Measurements from ENCODE around the gene CCDC188.

Gene CCDC188

GRCh38 chr22:20184501-20185165 is 33.8 kb upstream of the CCDC188 start:
- no peak for DNase-seq (ENCODE audit: low spot score)

DNA sequence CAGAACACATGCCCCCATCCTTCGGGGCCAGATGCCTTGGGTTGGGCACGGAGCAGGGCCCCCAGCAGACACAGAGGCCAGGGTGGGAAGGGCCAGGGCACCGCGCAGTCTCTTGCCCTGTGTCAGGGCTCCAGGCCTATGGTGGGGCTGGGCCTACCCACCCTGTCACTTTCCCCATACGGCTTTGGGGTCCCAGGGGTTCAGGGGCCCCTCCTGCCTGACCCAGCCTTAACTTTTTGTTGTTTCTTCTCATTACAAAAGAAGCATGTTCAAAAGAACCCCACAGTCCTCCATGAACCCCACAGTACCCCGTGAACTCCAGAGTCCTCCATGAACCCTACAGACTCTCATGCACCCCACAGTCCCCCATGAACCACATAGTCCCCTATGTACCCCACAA is 33.0 kb upstream of the CCDC188 start:
- no peak for DNase-seq (ENCODE audit: low spot score)

DNA sequence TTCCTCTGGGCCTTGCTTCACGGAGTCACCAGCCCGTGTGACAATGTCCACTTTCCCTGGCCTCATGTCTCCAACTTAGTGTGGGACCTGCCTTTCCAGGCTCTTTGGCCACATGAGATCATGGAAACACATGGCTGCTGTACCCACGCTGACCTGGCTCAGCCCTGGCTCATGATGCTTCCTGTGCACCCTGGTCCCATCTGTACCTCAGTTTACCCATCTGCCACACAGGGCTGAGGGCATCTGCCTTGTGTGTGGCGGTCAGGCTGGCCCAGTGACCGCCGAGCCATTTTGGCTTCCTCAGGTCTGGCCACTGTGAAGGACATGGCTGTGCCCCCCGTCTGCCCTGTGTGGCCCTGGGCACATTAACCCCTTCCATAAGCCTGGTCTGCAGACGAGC is 32.2 kb upstream of the CCDC188 start:
- DNase-seq (ENCODE audit: low spot score) = no peak

DNA sequence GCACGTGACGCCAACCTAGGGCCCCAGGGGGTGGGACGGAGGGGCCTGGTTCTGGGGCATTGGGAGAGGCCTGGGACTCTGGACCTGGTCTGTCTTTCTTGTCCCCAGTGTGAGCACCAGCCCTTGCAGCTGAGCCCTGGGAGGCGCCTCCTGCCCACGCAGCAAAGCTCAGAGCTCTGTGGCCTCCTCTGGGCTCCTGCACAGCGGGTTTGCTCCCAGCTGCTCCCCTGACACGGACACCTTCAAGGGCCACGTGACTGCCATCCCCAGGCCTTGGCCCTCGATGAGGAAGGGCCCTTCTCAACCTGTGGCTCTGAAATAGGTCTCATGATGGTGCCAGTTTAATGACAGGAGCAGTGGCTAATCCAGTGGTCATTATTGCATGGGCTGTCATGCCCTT is 31.5 kb upstream of the CCDC188 start:
- no peak for DNase-seq (ENCODE audit: low spot score)

DNA sequence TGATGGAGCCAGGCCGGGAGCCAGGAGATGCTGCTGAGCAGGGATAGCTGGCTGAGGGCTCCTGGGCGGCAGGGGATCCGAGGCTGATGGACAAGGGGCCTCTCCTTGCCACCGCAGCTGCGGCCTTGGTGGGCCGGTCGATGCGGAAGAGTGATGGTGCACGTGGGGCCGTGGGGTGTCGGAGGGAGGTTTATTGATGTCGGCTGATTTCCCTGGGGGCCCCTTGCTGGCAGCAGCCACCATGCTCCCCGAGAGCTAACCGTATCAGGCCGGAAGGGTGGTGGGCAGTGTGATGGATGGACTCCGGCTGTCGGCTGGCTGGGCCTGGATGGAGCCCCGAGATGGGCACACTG is 31.0 kb upstream of the CCDC188 start:
- no peak for DNase-seq (ENCODE audit: low spot score)

- no peak for DNase-seq (ENCODE audit: low spot score)
Measured at GRCh38 chr22:20181194-20181883, 30.5 kb upstream of the CCDC188 start.

DNA sequence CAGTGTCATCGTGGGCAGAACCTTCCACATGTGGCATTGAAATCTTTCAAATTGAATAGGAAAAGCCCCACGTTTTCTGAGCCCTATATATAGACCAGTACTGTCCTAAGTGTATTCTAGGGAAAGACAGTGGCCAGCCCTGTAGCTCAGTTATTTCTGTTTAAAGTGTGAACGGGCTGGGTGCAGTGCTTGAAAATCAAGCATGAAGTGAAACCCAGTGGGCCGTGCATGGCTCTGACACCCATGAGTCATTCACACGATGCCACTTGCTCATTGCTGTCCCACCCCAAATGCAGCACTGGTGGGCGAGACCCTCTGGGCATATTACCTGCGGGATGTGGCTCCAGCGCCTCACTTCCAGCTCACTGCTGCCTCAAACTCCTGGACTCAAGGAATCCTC is 29.8 kb upstream of the CCDC188 start:
- no peak for DNase-seq (ENCODE audit: low spot score)

- DNase-seq (ENCODE audit: low spot score) = no peak
Measured at GRCh38 chr22:20180245-20180630, 29.4 kb upstream of the CCDC188 start.

GRCh38 chr22:20179455-20180244 is 28.8 kb upstream of the CCDC188 start:
- DNase-seq (ENCODE audit: low spot score) = no peak

DNA sequence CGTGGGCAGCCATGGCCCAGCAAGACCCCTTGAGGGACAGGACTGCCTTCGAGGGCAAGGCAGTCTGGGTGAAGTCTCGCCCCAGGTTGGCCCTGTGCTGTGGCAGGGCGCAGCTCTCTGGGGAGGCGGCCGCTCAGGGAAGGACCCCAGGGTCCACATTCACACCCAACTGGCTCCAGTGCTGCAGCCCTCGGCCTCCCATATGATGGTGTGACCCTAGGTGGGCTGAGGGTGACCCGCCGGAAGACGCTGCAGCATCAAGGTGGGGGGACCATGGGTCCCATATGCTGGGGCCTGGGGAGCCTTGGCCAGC is 28.0 kb upstream of the CCDC188 start:
- no peak for DNase-seq (ENCODE audit: low spot score)

- DNase-seq (ENCODE audit: low spot score) = no peak
Measured at GRCh38 chr22:20178075-20178914, 27.4 kb upstream of the CCDC188 start.

DNA sequence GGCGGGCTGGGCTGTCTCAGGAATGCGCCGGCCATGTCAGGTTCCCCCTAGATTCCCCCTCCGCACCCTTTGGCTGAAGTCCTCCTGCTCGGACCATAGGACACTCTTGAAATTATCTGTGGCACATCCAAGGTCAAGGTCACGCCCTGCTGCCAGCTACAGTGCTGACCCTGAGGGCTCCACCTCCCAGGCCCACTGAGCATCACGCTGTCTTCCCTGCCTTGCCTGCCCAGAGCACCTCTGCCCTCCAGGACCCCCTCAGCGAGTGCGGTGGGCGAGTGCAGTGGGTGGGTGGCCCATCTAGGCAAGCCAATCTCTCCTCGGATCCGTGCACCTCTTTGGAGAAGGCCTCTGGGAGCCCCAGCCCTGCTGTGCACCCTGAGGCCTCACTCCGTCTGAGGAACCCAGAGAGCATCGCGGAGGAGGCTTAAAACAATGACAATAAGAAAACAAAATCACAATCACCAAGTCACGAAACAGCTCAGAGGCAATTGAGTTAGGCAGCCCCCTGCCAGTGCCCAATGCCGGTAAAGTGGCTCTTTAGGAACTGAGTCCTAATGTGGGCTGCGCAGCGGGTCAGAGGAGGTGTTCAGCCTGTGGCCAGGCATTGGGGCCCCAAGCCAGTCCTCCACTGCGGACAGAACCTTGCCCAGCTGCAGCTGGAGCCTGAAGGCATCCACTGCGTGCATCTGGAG is 26.5 kb upstream of the CCDC188 start:
- no peak for DNase-seq (ENCODE audit: low spot score)

DNA sequence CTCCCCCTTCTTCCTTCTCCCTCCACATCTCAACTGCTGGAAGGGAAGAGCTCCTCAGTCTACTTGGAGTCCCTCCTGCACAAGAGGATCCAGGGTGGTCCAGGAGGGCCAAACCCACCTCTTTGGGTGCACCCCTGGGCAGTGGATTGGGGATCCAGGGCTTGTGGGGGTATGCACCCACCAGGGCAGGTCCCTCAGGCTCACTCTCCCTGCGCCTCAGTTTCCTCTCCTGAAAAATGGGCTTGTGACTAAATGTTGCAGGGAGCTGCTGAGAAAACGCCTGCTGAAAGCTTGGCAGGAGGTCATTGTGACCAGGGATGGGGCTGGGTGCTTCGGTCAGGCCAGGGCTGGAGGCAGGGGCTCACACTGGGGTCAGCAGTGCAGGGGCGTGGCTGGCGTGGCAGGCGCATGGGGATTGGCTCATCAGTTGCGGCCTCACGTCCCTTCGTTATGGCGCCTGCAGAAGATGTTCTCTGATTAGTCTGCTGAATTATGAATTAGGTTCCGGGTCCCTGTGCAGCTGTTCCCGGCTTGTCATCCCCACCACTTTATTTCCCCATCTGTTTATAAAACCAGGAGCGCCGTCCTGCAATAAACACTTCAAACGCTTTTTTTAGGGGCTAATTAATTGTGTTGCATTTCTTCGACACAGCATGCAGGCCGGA is 25.7 kb upstream of the CCDC188 start:
- DNase-seq (ENCODE audit: low spot score) = peak; percentile 23

DNA sequence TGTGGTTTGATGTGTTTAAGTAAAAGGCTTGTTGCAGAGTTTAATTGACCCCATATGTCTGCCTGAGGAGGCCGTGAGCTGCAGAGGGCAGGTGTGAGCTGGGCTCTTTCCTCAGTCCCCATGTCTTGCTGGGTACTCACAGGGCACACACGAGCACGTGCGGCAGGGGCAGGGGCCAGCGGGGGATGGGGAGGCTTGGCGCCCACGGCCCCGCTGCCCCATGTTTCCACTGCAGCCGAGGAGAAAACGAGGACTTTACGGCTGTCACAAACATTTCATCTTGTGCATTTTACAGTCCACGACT is 24.7 kb upstream of the CCDC188 start:
- DNase-seq (ENCODE audit: low spot score) = no peak

GRCh38 chr22:20174785-20175596 is 24.1 kb upstream of the CCDC188 start:
- no peak for DNase-seq (ENCODE audit: low spot score)

- DNase-seq (ENCODE audit: low spot score) = no peak
Measured at GRCh38 chr22:20173772-20174171, 22.9 kb upstream of the CCDC188 start.

DNA sequence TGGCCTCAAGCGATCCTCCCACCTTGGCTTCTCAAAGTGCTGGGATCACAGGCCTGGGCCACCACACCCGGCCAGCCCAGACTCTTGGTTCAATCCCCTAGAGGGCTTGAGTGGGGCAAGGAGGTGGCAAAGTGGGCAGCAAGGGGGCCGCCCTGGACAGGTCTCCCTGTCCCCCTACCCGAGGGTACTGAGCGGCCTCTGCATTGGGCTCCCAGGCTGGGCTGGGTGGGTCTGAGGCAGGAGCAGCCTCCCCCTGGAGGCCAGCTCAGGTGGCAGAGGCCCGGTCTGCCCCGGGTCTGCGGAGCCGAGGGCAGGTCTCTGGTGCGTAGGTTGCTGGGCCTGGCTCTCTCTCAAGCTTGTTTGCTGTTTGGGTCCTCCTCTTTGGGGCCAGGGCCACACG is 22.4 kb upstream of the CCDC188 start:
- DNase-seq (ENCODE audit: low spot score) = no peak

DNA sequence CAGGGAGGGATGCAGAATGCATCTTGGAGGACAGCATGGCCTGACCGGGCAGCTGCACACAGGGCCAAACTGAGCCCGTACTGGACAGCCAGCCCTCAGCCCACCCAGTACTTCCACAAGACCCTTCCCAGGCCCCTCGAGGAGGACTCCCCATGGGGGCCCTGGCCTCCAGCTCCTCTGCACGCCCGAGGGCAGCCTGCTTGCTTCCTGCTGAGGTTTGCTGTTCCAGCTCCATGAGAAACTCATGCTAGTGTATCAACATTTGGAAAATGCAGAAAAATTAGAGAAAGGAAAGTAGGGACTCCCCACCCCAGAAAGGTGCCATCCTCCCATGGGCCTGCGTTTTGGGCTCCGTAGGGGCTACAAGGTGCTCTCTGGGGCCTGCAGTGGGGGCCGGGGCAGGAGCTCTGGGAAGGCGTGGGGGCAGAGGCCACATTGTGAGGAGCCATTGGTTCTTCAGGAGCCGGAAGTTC is 21.3 kb upstream of the CCDC188 start:
- DNase-seq (ENCODE audit: low spot score) = no peak

DNA sequence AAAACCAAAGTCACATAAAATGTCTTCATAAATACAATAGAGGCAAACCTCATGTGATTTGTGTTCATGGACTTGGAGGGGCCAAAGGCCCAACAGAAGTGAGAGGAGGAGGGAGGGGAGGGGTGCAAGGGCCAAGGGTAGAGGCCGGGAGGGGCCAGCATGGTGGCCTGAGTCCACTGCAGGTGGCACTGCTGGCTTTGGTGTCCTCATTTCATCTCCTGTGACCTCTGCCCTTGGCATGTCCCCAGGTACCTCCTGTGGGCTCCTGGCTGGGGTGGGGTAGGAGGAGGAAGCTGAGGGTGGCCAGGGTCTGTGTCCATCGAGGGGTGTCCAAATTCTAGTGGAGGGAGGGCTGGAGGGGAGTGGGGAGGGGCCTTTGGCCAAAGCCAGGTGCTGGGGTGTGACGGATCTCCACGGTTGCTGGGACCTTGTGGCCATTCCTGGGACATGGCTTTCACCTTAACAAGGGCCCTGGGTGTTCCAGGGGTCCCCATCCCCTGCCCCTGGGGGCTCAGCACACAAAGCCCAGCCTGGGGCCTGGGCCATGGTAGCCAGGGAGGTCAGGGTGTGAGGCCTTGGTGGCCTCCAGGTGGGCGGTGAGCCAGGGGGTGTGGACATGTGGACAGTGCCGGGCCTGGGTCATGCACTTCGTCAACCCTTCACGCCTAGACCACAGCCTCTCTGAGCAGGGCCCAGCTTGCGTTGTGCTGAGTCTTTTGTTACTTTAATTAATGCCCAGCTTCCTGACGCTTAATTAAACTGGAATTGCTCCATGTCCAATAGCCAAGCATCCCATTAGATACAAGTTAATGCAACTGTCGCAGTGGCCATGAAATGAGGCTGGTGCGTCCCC is 20.7 kb upstream of the CCDC188 start:
- no peak for DNase-seq (ENCODE audit: low spot score)

DNA sequence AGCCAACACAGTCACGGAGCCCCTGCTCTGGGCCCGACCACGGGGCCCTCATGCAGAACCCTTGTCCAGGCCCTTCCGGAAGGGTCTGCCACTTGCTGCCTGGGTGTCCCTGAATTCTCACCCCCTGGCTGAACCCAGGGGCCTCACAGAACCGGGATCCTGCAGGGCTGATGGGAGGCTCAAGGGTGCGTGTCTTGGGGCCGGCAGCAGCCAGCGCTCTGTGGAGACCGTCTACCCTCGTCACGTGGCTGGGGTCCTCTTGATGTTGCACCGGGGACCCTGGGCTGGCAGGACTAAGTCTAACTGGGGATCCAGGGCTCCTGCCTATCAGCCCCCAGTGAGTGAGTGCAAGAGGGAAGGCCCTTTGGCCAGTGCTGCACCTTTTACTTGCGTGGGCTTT is 19.3 kb upstream of the CCDC188 start:
- no peak for DNase-seq (ENCODE audit: low spot score)
